ENCODE results near the gene SENP7. TPM values are rescaled to one million over a fixed set of nuclear protein-coding genes. Genes with fewer than 3 reads are reported as not detected.
"Not testable (repeated sequence)": the region's sequence is repeated elsewhere in the genome, so short reads cannot be mapped to it uniquely, and the experiment has no call there.

The SENP7 gene
- total and polyA plus RNA-seq, 11 donors = 5.3 to 12.0 (median 8.2) TPM

GRCh38 chr3:101556064-101556463 lies 43.1 kb upstream of the SENP7 start:
- Histone ChIP-seq H3K4me1 (peaks cover 0 to 3% (median 0%) of the 10 kb centered on the region in 12 donors), H3K27me3 (peaks cover 0 to 28% (median 0%) of the 10 kb centered on the region in 9 donors), H3K9me3 (no peaks in the 10 kb centered on the region), H3K4me3 (no peak overlapping the region), H3K36me3 (no peaks in the 10 kb centered on the region), H3K27ac (no peak overlapping the region)
- no peak for DNase-seq
- WGBS, 4 donors = 37 to 52% (median 43%) methylated on average over 3 of the region's 3 CpGs
- intact Hi-C loops (cut with DNase I) = loop anchor here in 1 of 10 donors (5.0 kb wide), 1 partner anchor 34 kb away; no protein-coding TSS in a partner anchor
- TF ChIP-seq CTCF (IDR thresholded peaks at IDR 0.05) (no peak), POLR2A (IDR thresholded peaks at IDR 0.05) (no peak)
- no peak for ATAC-seq

- peaks cover 0 to 14% (median 0%) of the 10 kb centered on the region in 9 donors for H3K27me3 ChIP-seq
- intact Hi-C loops (cut with DNase I); H3K9me3 ChIP-seq; H3K4me3 ChIP-seq; H3K27ac ChIP-seq; H3K36me3 ChIP-seq; H3K4me1 ChIP-seq; DNase-seq; ATAC-seq: not testable (repeated sequence)
- WGBS, 4 donors = 77 to 81% (median 79%) methylated on average over 5 of the region's 5 CpGs
Measured at GRCh38 chr3:101553381-101553780, 40.4 kb upstream of the SENP7 start.

- H3K36me3 ChIP-seq; ATAC-seq; H3K4me3 ChIP-seq; intact Hi-C loops (cut with DNase I); H3K27ac ChIP-seq; H3K4me1 ChIP-seq; DNase-seq; H3K27me3 ChIP-seq; H3K9me3 ChIP-seq: not testable (repeated sequence)
- 94 to 95% (median 95%) methylated on average over 22 to 50 of the region's 50 CpGs for WGBS, 4 donors
Measured at GRCh38 chr3:101551359-101552081, 38.5 kb upstream of the SENP7 start.

- Histone ChIP-seq H3K27me3 (no peaks in the 10 kb centered on the region), H3K4me1 (no peaks in the 10 kb centered on the region), H3K36me3 (no peaks in the 10 kb centered on the region), H3K9me3 (no peaks in the 10 kb centered on the region), H3K27ac (no peak overlapping the region), H3K4me3 (no peak overlapping the region)
- 24 to 71% (median 44%) methylated on average over 1 of the region's 1 CpG for WGBS, 4 donors
- ATAC-seq = peak in 3 of 4 donors; percentile 22 to 61 (median 33)
- TF ChIP-seq POLR2A (IDR thresholded peaks at IDR 0.05) (no peak), CTCF (IDR thresholded peaks at IDR 0.05) (no peak)
- no peak for DNase-seq
- intact Hi-C loops (cut with DNase I) = no loop called here
Measured at GRCh38 chr3:101549473-101549872, 36.5 kb upstream of the SENP7 start.

- 70 to 75% (median 72%) methylated on average over 2 of the region's 2 CpGs for WGBS, 4 donors
- intact Hi-C loops (cut with DNase I) = no loop called here
- no peak overlapping the region for H3K4me3 ChIP-seq
- no peak overlapping the region for H3K27ac ChIP-seq
- DNase-seq = no peak
- ATAC-seq = no peak
- TF ChIP-seq CTCF (IDR thresholded peaks at IDR 0.05) (no peak), POLR2A (IDR thresholded peaks at IDR 0.05) (no peak)
- no peaks in the 10 kb centered on the region for H3K4me1 ChIP-seq
- no peaks in the 10 kb centered on the region for H3K27me3 ChIP-seq
- no peaks in the 10 kb centered on the region for H3K36me3 ChIP-seq
- no peaks in the 10 kb centered on the region for H3K9me3 ChIP-seq
Measured at GRCh38 chr3:101548527-101549105, 35.6 kb upstream of the SENP7 start.

Measured in heart left ventricle (tissue), 16 donors.